HEK293 (cell line): ENCODE measurements around the gene GRIP1.

Experiments
- CTCF ChIA-PET: fragments of 350-600 bp; formaldehyde crosslinking; extraction: SDS; loops from one replicate; lab custom pipeline; 2021; ENCODE audit warnings: antibody characterized with exemption; lab: Yijun Ruan, JAX
- POLR2A ChIA-PET: fragments of 300-600 bp; formaldehyde crosslinking; extraction: SDS; loops from one replicate; lab custom pipeline; 2020; ENCODE audit warnings: antibody characterized with exemption, inconsistent platforms; lab: Yijun Ruan, JAX
- H3K27ac ChIP-seq: fragments of 200-500 bp; sonication (Bioruptor generic); 2 replicates; pipeline ENCODE4 v1.5.1; 2014; ENCODE audit warnings: low read depth, low read length, control low read depth, inconsistent platforms; ENCODE audit errors: extremely low read depth
- H3K36me3 ChIP-seq, 2 experiments: fragments of 200-500 bp in 1 of 2; sonication (Bioruptor generic) in 1 of 2; 1 replicate in 1 of 2; 2 replicates in 1 of 2; pipeline ENCODE4 v1.5.1; 2014 to 2017; ENCODE audit warnings: inconsistent platforms in 2 of 2, low read length in 2 of 2; ENCODE audit not compliant: control insufficient read depth in 2 of 2, insufficient read depth in 1 of 2
- H3K4me1 ChIP-seq: fragments of 200-500 bp; sonication (Bioruptor generic); 2 replicates; pipeline ENCODE4 v1.5.1; 2014; ENCODE audit warnings: mild to moderate bottlenecking, low read length, inconsistent platforms; ENCODE audit not compliant: control insufficient read depth, insufficient read depth
- H3K4me3 ChIP-seq: 2 replicates; pipeline ENCODE4 v1.5.1; 2011; ENCODE audit warnings: low read depth, mild to moderate bottlenecking, control low read depth, low read length, moderate library complexity
- H3K9me3 ChIP-seq: fragments of 200-500 bp; sonication (Bioruptor generic); 2 replicates; pipeline ENCODE4 v1.5.1; 2014; ENCODE audit warnings: low read depth, low read length, inconsistent platforms; ENCODE audit not compliant: control insufficient read depth, insufficient read depth
- EGR2 ChIP-seq: fragments of 450-650 bp; formaldehyde crosslinking; IDR thresholded peaks from 2 replicates; pipeline ENCODE4 v1.5.1; 2016; ENCODE audit warnings: low read depth, missing biosample characterization, missing genetic modification characterization
- KLF10 ChIP-seq: fragments of 450-650 bp; IDR thresholded peaks from 2 replicates; pipeline ENCODE4 v1.5.1; 2018; ENCODE audit warnings: missing biosample characterization, mild to moderate bottlenecking, missing genetic modification characterization
- KLF16 ChIP-seq: fragments of 450-650 bp; formaldehyde crosslinking; IDR thresholded peaks from 2 replicates; pipeline ENCODE4 v1.5.1; 2017; ENCODE audit warnings: missing biosample characterization, missing genetic modification characterization
- MEIS1 ChIP-seq: sonication (generic); formaldehyde crosslinking; IDR thresholded peaks from 2 replicates; pipeline ENCODE4 v1.8.1; 2022; ENCODE audit warnings: missing genetic modification reagents, mild to moderate bottlenecking, borderline replicate concordance
- PRDM1 ChIP-seq: fragments of 450-650 bp; formaldehyde crosslinking; IDR thresholded peaks from 2 replicates; pipeline ENCODE4; 2016; ENCODE audit warnings: missing biosample characterization, missing genetic modification characterization
- ZFHX2 ChIP-seq: fragments of 450-650 bp; formaldehyde crosslinking; conservative IDR thresholded peaks from 2 replicates; pipeline ENCODE4 v1.5.1; 2016; ENCODE audit warnings: missing biosample characterization, missing genetic modification characterization
- ZIC2 ChIP-seq: fragments of 450-650 bp; formaldehyde crosslinking; IDR thresholded peaks from 2 replicates; pipeline ENCODE4 v1.5.1; 2016; ENCODE audit warnings: missing biosample characterization, missing genetic modification characterization
- ZNF211 ChIP-seq: fragments of 450-650 bp; formaldehyde crosslinking; IDR thresholded peaks from 2 replicates; pipeline ENCODE4 v1.5.1; 2016; ENCODE audit warnings: low read depth, missing biosample characterization, missing genetic modification characterization
- ZNF214 ChIP-seq: fragments of 450-650 bp; formaldehyde crosslinking; IDR thresholded peaks from 2 replicates; pipeline ENCODE4 v1.5.1; 2017; ENCODE audit warnings: missing biosample characterization, mild to moderate bottlenecking, missing genetic modification characterization, borderline replicate concordance
- ZNF248 ChIP-seq: fragments of 450-650 bp; formaldehyde crosslinking; IDR thresholded peaks from 2 replicates; pipeline ENCODE4 v1.5.1; 2017; ENCODE audit warnings: missing biosample characterization, missing genetic modification characterization
- ZNF292 ChIP-seq: fragments of 450-650 bp; formaldehyde crosslinking; IDR thresholded peaks from 2 replicates; pipeline ENCODE4 v1.5.1; 2016; ENCODE audit warnings: low read depth, missing biosample characterization, missing genetic modification characterization, borderline replicate concordance
- ZNF433 ChIP-seq: fragments of 450-650 bp; formaldehyde crosslinking; IDR thresholded peaks from 2 replicates; pipeline ENCODE4 v1.5.1; 2016; ENCODE audit warnings: missing biosample characterization, missing genetic modification characterization, low read depth
- ZNF48 ChIP-seq: fragments of 450-650 bp; formaldehyde crosslinking; IDR thresholded peaks from 2 replicates; pipeline ENCODE4 v1.5.1; 2016; ENCODE audit warnings: missing biosample characterization, missing genetic modification characterization
- ZNF560 ChIP-seq: fragments of 450-650 bp; formaldehyde crosslinking; IDR thresholded peaks from 2 replicates; pipeline ENCODE4 v1.5.1; 2017; ENCODE audit warnings: missing biosample characterization, missing genetic modification characterization, borderline replicate concordance
- ZNF585B ChIP-seq: fragments of 450-650 bp; formaldehyde crosslinking; IDR thresholded peaks from 2 replicates; pipeline ENCODE4 v1.5.1; 2016; ENCODE audit warnings: missing biosample characterization, missing genetic modification characterization
- ZNF600 ChIP-seq: fragments of 450-650 bp; formaldehyde crosslinking; IDR thresholded peaks from 2 replicates; pipeline ENCODE4 v1.5.1; 2016; ENCODE audit warnings: missing biosample characterization, missing genetic modification characterization
- ZSCAN30 ChIP-seq: fragments of 450-650 bp; IDR thresholded peaks from 2 replicates; pipeline ENCODE4 v1.5.1; 2018; ENCODE audit warnings: missing biosample characterization, mild to moderate bottlenecking, missing genetic modification characterization, moderate library complexity
- TF ChIP-seq, protein P1 (sequence below): fragments of 450-650 bp; formaldehyde crosslinking; IDR thresholded peaks from 2 replicates; pipeline ENCODE4 v1.5.1; 2016; ENCODE audit warnings: missing biosample characterization, missing genetic modification characterization
- TF ChIP-seq, protein P2 (sequence below): fragments of 450-650 bp; formaldehyde crosslinking; IDR thresholded peaks from 2 replicates; pipeline ENCODE4 v1.5.1; 2016; ENCODE audit warnings: missing biosample characterization, missing genetic modification characterization
- TF ChIP-seq, protein P3 (sequence below): fragments of 450-650 bp; formaldehyde crosslinking; IDR thresholded peaks from 2 replicates; pipeline ENCODE4 v1.5.1; 2017; ENCODE audit warnings: missing biosample characterization, missing genetic modification characterization

Gene GRIP1

DNA sequence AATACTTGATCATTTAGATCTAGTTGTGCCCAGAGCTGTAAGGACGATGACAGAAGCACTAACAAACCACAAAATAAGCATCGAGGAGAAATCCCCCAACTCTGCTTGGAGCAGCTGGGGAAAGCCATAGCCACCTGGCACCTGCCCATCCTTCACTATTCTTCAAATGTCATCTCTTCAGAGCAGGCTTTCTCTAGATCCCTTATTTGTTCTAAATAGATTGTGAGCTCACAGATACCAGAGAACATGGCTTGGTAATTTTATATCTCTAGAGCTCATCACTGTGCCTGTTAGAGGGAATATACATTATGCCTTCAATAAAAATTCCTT is 50.9 kb downstream of the GRIP1 start (continued):
- TF ChIP-seq, protein P1, sequence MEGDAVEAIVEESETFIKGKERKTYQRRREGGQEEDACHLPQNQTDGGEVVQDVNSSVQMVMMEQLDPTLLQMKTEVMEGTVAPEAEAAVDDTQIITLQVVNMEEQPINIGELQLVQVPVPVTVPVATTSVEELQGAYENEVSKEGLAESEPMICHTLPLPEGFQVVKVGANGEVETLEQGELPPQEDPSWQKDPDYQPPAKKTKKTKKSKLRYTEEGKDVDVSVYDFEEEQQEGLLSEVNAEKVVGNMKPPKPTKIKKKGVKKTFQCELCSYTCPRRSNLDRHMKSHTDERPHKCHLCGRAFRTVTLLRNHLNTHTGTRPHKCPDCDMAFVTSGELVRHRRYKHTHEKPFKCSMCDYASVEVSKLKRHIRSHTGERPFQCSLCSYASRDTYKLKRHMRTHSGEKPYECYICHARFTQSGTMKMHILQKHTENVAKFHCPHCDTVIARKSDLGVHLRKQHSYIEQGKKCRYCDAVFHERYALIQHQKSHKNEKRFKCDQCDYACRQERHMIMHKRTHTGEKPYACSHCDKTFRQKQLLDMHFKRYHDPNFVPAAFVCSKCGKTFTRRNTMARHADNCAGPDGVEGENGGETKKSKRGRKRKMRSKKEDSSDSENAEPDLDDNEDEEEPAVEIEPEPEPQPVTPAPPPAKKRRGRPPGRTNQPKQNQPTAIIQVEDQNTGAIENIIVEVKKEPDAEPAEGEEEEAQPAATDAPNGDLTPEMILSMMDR (tag by site-specific recombination), result no peak
- TF ChIP-seq KLF10 (no peak), ZNF433 (tag by site-specific recombination) (no peak), ZNF292 (no peak), ZIC2 (no peak), ZNF585B (no peak), ZNF48 (tag by site-specific recombination) (no peak), ZNF214 (no peak), PRDM1 (tag by site-specific recombination) (no peak; the same call in 1 of the 2 replicates), ZFHX2 (tag by site-specific recombination) (no peak)
- TF ChIP-seq, protein P2, sequence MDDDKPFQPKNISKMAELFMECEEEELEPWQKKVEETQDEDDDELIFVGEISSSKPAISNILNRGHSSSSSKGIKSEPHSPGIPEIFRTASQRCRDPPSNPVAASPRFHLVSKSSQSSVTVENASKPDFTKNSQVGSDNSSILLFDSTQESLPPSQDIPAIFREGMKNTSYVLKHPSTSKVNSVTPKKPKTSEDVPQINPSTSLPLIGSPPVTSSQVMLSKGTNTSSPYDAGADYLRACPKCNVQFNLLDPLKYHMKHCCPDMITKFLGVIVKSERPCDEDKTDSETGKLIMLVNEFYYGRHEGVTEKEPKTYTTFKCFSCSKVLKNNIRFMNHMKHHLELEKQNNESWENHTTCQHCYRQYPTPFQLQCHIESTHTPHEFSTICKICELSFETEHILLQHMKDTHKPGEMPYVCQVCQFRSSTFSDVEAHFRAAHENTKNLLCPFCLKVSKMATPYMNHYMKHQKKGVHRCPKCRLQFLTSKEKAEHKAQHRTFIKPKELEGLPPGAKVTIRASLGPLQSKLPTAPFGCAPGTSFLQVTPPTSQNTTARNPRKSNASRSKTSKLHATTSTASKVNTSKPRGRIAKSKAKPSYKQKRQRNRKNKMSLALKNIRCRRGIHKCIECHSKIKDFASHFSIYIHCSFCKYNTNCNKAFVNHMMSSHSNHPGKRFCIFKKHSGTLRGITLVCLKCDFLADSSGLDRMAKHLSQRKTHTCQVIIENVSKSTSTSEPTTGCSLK (tag by site-specific recombination), result no peak

DNA sequence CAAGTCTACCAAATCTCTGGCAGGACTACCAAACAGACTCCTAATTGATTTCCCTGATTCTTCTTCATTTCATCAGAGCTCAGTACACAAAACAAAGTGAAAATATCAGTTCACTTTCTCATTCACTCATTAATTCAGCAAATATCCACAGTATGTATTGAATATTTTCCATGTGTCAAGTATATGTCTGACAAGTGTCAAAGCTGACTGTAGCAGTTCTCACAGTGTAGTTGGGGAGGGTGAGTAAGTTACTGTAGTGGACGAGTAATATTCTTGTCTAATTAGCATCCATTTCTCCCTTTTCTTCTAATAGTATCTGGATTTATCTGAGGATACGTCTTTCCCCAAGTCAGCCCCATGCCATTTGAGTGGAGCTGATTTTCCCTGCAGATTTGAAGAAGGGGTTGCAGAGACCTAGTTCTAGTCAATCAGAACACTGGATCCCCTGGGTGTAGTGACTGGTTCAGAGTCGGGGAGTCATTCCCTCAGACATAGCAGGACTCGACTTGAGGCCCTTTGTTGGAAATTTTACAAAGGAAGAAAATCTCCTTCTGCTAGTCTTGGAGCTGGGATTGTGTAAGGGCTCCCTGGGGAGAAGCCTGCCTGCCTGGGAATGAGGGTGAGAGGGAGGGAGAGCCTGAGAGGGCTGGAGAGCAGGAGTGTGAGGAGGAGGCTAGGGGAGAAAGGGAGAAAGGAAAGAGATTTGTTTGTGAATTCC is 51.4 kb downstream of the GRIP1 start:
- POLR2A ChIA-PET, result no interaction called here
- Histone ChIP-seq H3K36me3 (no peaks in the 10 kb centered on the region), H3K4me3 (no peak overlapping the region), H3K27ac (no peak overlapping the region), H3K9me3 (no peaks in the 10 kb centered on the region), H3K4me1 (peaks cover 6% of the 10 kb centered on the region; the same call in 1 of the 2 replicates)
- CTCF ChIA-PET, result interaction anchor here (0.7 to 1.5 kb wide), 5 partner anchors 10 to 275 kb away, joined by 3 to 4 read pairs (median 3); no protein-coding TSS in a partner anchor
- TF ChIP-seq ZSCAN30 (tag by site-specific recombination) (no peak), PRDM1 (tag by site-specific recombination) (peak; percentile 47; the same call in 1 of the 2 replicates), ZNF560 (tag by site-specific recombination) (no peak), ZNF600 (tag by site-specific recombination) (no peak), ZIC2 (peak; percentile 25; the same call in 1 of the 2 replicates), ZNF211 (no peak), MEIS1 (CRISPR knock-in tag) (no peak), EGR2 (tag by site-specific recombination) (no peak), ZNF248 (no peak), KLF16 (tag by site-specific recombination) (no peak)
- TF ChIP-seq, protein P3, sequence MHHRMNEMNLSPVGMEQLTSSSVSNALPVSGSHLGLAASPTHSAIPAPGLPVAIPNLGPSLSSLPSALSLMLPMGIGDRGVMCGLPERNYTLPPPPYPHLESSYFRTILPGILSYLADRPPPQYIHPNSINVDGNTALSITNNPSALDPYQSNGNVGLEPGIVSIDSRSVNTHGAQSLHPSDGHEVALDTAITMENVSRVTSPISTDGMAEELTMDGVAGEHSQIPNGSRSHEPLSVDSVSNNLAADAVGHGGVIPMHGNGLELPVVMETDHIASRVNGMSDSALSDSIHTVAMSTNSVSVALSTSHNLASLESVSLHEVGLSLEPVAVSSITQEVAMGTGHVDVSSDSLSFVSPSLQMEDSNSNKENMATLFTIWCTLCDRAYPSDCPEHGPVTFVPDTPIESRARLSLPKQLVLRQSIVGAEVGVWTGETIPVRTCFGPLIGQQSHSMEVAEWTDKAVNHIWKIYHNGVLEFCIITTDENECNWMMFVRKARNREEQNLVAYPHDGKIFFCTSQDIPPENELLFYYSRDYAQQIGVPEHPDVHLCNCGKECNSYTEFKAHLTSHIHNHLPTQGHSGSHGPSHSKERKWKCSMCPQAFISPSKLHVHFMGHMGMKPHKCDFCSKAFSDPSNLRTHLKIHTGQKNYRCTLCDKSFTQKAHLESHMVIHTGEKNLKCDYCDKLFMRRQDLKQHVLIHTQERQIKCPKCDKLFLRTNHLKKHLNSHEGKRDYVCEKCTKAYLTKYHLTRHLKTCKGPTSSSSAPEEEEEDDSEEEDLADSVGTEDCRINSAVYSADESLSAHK (tag by site-specific recombination), result no peak
